ENCODE results near the gene STK4. TPM values are rescaled to one million over a fixed set of nuclear protein-coding genes. Genes with fewer than 3 reads are reported as not detected.

Gene STK4
- polyA plus RNA-seq, 6 donors from 2014 or later: 116 to 199 (median 173) TPM

DNA sequence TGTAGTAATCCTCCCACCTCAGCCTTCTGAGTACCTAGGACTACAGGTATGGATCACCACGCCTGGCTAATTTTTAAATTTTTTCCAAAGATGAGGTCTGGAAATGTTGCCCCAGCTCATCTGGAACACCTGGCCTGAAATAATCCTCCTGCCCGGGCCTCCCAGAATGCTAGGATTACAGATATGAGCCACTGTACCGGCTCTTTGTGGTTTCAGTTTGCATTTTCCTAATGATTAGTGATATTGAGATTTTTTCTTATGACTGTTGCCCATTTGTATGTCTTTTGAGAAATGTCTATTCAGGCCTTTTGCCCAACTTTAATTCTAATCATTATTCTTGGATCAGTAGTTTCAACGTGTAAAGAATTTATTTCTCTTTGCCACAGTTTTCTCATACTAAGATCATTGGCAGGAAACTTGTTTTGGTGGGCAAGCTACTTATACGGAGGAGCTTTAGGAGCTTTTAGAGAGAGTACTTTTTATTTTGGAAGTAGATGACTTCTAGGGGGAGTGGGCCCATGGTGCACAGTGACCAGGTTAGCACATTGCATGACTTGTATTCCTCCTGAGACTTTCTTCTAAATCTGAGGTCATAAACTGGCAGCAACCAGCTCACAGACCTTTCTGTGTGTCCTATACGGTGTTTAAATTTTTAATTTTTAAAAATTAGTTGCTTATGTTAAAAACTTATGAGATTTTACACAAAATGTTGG lies 62.3 kb downstream of the STK4 start:
- H3K4me3 Mint-ChIP-seq: no peak overlapping the region
- no peak for DNase-seq
- H3K4me1 Mint-ChIP-seq: peaks cover 26 to 37% (median 30%) of the 10 kb centered on the region in 3 donors
- H3K9me3 Mint-ChIP-seq: no peaks in the 10 kb centered on the region
- no peak for ATAC-seq (ENCODE audit: low read depth in 2 of 2)
- no peaks in the 10 kb centered on the region for H3K27me3 Mint-ChIP-seq
- H3K36me3 Mint-ChIP-seq: peaks cover 25 to 41% of the 10 kb centered on the region in 2 donors
- peak overlapping the region in 3 of 6 donors; percentile 30 to 75 (median 50) for H3K27ac Mint-ChIP-seq

DNA sequence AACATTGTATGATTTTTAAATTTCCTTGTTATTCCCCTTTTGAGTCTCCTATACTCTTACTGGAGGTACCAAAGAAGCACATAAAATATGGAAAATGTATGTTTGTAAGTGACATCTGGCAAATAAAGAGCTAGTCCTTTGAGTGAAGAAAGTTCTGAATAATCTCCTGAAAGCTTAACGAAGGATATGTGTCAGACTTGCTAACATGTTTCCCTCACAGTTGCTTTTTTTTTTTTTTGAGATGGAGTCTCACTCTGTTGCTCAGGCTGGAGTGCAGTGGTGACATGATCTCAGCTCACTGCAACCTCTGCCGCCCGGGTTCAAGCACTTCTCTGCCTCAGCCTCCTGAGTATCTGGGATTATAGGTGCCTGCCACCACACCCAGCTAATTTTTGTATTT lies 63.6 kb downstream of the STK4 start:
- DNase-seq (no peak), ATAC-seq (ENCODE audit: low read depth in 2 of 2) (no peak)
- peak overlapping the region in 1 of 6 donors; percentile 66 for H3K27ac Mint-ChIP-seq
- no peaks in the 10 kb centered on the region for H3K9me3 Mint-ChIP-seq
- no peaks in the 10 kb centered on the region for H3K27me3 Mint-ChIP-seq
- peaks cover 25 to 39% of the 10 kb centered on the region in 2 donors for H3K36me3 Mint-ChIP-seq
- peak overlapping the region in 1 of 8 donors; percentile 29 for H3K4me3 Mint-ChIP-seq
- peaks cover 29 to 47% (median 37%) of the 10 kb centered on the region in 3 donors for H3K4me1 Mint-ChIP-seq

DNA sequence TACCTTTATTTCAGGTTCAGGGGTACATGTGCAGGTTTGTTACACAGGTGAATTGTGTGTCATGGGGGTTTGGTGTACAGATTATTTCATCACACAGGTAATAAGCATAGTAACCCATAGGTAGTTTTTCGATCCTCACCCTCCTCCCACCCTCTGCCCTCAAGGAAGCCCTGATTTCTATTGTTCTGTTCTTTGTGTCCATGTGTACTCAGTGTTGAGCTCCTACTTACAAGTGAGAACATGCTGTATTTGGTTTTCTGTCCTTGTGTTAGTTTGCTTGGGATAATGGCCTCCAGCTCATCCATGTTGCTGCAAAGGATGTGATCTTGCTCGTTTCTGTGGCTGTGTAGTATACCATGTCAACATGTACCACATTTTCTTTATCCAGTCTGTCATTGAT lies 66.0 kb downstream of the STK4 start:
- H3K36me3 Mint-ChIP-seq: peaks cover 16 to 31% of the 10 kb centered on the region in 2 donors
- no peak overlapping the region for H3K4me3 Mint-ChIP-seq
- no peaks in the 10 kb centered on the region for H3K9me3 Mint-ChIP-seq
- H3K4me1 Mint-ChIP-seq: peaks cover 38 to 52% (median 52%) of the 10 kb centered on the region in 3 donors
- ATAC-seq (ENCODE audit: low read depth in 2 of 2) (no peak), DNase-seq (no peak)
- no peaks in the 10 kb centered on the region for H3K27me3 Mint-ChIP-seq
- H3K27ac Mint-ChIP-seq: peak overlapping the region in 1 of 6 donors; percentile 18

DNA sequence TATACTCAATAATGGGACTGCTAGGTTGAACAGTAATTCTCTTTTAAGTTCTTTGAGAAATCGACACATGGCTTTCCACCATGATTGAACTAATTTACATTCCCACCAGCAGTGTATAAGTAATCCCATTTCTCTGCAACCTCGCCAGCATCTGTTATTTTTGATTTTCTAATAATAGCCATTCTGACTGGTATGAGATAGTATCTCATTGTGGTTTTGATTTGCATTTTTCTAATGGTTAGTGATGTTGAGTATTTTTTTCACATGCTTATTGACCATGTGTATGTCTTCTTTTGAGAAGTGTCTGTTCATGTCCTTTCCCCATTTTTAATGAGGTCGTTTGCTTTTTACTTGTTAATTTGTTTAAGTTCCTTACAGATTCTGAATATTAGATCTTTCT lies 66.5 kb downstream of the STK4 start:
- H3K36me3 Mint-ChIP-seq: peaks cover 11 to 28% of the 10 kb centered on the region in 2 donors
- peak overlapping the region in 4 of 6 donors; percentile 1 to 91 (median 48) for H3K27ac Mint-ChIP-seq
- H3K9me3 Mint-ChIP-seq: no peaks in the 10 kb centered on the region
- H3K27me3 Mint-ChIP-seq: no peaks in the 10 kb centered on the region
- DNase-seq (no peak), ATAC-seq (ENCODE audit: low read depth in 2 of 2) (peak in 1 of 2 donors; percentile 50)
- H3K4me1 Mint-ChIP-seq: peaks cover 34 to 53% (median 52%) of the 10 kb centered on the region in 3 donors
- peak overlapping the region in 1 of 8 donors; percentile 21 for H3K4me3 Mint-ChIP-seq

DNA sequence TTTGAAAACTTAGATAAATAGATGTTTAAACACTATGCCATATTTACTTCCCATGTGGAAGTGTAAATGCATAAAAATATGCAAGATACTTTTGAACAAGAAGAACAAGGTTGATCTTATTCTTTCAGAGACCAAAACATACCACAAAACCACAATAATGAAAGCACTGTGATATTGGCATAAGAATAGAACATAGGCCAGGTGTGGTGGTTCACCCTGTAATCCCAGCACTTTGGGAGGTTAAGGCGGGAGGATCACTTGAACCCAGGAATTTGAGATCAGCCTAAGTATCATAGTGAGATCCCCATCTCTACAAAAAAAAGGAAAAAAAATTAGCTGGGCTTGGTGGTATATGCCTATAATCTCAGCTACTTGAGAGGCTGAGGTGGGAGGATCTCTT lies 68.1 kb downstream of the STK4 start:
- H3K4me3 Mint-ChIP-seq: peak overlapping the region in 1 of 8 donors; percentile 26
- peaks cover 9 to 22% of the 10 kb centered on the region in 2 donors for H3K36me3 Mint-ChIP-seq
- ATAC-seq (ENCODE audit: low read depth in 2 of 2) (no peak), DNase-seq (no peak)
- H3K9me3 Mint-ChIP-seq: no peaks in the 10 kb centered on the region
- peak overlapping the region in 4 of 6 donors; percentile 13 to 72 (median 26) for H3K27ac Mint-ChIP-seq
- no peaks in the 10 kb centered on the region for H3K27me3 Mint-ChIP-seq
- H3K4me1 Mint-ChIP-seq: peaks cover 38 to 53% (median 49%) of the 10 kb centered on the region in 3 donors

DNA sequence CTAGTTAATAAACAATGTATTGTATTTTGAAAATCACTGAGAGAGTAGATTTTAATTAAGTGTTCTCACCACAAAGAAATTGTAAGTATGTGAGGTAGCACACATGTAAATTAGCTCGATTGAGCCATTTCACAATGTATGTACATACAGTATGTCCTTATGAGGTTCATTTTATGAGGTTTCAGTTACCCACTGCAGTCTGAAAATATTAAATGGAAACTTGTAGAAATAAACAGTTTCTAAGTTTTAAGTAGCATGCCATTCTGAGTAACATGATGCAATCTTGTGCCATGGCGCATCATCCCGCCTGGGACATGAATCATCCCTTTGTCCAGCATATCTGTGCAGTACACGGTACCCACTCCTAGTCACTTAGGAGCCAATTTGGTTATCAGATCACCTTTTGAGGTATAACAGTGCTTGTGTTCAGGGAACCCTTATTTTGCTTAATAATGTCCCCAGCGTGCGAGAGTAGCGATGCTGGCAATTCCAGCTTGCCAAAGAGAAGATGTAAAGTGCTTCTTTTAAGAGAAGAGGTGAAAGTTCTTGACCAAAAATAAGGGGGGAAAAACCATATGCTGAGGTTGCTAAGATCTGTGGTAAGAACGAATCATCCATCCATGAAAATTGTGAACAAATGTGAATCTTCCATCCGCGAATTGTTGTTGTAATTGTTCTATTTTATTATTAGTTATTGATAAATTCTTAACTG lies 69.9 kb downstream of the STK4 start:
- Mint-ChIP-seq H3K4me3 (no peak overlapping the region), H3K4me1 (peaks cover 36 to 62% (median 50%) of the 10 kb centered on the region in 3 donors), H3K36me3 (peaks cover 4 to 36% of the 10 kb centered on the region in 2 donors)

DNA sequence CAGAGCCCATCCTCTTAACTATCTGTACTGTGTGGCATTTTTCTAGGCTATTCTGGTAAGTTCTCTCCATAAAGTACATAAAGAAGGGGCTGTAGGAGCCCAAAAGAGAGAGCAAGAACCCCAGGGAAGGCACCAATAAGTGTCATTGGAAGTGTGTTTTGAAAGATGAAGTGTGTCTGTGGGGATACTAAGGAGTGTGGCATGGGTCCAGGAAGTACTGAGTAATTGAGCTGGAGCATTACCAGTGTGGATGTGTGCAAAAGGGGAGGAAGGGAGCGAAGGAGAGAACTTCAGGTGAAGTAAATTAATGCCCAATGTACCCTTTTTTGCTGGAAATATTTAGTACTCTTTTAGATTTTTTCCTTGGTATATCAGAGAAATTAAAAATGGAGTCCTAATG lies 70.7 kb downstream of the STK4 start:
- Mint-ChIP-seq H3K4me1 (peaks cover 37 to 66% (median 47%) of the 10 kb centered on the region in 3 donors), H3K27ac (peak overlapping the region in 5 of 6 donors; percentile 24 to 94 (median 74)), H3K4me3 (no peak overlapping the region), H3K27me3 (no peaks in the 10 kb centered on the region), H3K9me3 (no peaks in the 10 kb centered on the region), H3K36me3 (peaks cover under 1 to 37% of the 10 kb centered on the region in 2 donors)
- no peak for ATAC-seq (ENCODE audit: low read depth in 2 of 2)
- no peak for DNase-seq

More for the DNA sequence above, 69.9 kb downstream of the STK4 start:
- H3K9me3 Mint-ChIP-seq: no peaks in the 10 kb centered on the region
- no peak for DNase-seq
- no peaks in the 10 kb centered on the region for H3K27me3 Mint-ChIP-seq
- no peak for ATAC-seq (ENCODE audit: low read depth in 2 of 2)
- H3K27ac Mint-ChIP-seq: peak overlapping the region in 3 of 6 donors; percentile 54 to 75 (median 56)

DNA sequence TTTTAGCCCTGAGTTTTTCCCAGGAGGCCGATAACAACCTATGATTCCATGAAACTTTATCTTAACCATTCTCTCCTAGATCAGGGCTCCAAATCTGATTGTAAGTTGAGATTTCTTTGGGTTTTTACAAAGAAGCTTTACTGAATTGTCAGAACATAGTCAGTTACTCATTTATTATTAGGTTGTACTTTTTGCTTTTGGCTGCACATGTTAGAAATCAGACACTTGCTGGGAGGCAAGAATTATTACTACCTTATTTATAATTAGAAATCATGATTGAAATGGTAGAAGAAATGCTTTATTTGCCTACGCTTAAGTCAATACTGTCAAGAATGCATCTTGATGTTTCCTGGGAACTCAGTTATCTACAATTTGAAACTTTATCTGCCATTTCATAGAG lies 71.3 kb downstream of the STK4 start:
- ATAC-seq (ENCODE audit: low read depth in 2 of 2) (no peak), DNase-seq (no peak)
- no peak overlapping the region for H3K4me3 Mint-ChIP-seq
- H3K9me3 Mint-ChIP-seq: no peaks in the 10 kb centered on the region
- H3K27me3 Mint-ChIP-seq: no peaks in the 10 kb centered on the region
- peak overlapping the region in 5 of 6 donors; percentile 23 to 74 (median 47) for H3K27ac Mint-ChIP-seq
- peaks cover 37 to 66% (median 42%) of the 10 kb centered on the region in 3 donors for H3K4me1 Mint-ChIP-seq
- peaks cover 6 to 31% of the 10 kb centered on the region in 2 donors for H3K36me3 Mint-ChIP-seq

DNA sequence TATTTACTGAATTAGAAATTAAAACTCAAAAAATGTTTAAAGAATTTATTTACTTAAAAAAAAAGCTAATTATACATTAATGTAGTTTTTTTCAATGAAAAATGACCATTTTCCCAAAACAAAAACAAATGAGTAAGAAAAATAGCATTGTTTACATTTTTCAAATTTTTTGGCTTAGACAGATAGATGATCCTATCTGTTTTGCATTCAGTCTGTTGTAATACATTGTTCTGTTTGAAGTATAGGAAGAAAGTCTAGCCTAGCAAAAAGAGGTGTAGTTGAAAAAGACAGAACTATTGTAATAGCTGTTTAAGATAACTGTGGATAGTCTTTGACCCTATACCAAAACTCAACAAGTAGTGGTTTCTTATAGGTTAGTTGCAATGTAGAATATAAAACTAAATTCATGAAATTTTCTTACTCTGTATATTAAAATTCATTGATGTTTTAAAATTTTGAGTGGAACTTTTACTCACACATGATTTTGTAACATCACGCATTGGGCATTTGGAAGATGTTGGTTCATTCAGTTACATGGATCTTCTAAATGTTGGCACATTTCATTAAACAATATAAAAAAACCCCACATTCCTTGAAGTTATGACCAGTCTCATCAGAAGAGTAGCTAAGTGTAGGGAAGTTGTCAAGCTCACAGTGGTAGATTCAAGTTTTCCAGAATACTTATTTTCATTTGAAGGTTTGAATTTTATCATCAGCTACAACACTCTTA lies 72.6 kb downstream of the STK4 start:
- peak overlapping the region; percentile 5 to 74 (median 60) for H3K27ac Mint-ChIP-seq
- peaks cover 17 to 28% of the 10 kb centered on the region in 2 donors for H3K36me3 Mint-ChIP-seq
- no peaks in the 10 kb centered on the region for H3K9me3 Mint-ChIP-seq
- DNase-seq (no peak), ATAC-seq (ENCODE audit: low read depth in 2 of 2) (no peak)
- H3K27me3 Mint-ChIP-seq: no peaks in the 10 kb centered on the region
- no peak overlapping the region for H3K4me3 Mint-ChIP-seq
- H3K4me1 Mint-ChIP-seq: peaks cover 32 to 59% (median 37%) of the 10 kb centered on the region in 3 donors

DNA sequence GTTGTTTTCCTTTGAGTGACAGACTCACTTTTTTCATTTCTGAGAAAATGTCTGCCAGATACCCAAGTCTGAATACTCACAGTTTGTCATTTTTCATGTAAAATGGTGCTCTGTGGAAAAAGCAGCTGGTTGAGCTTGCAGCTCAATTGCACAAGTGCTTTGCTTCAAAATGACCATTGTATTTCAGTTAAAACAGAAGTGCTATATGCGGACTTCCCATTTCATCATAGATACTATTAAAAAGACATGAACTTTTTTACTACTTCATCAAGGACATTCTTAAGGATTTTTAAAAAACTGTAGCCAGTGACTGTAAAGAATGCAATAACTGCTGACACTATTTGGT lies 73.1 kb downstream of the STK4 start:
- Mint-ChIP-seq H3K4me3 (no peak overlapping the region), H3K27ac (peak overlapping the region in 4 of 6 donors; percentile 11 to 74 (median 38)), H3K27me3 (no peaks in the 10 kb centered on the region), H3K9me3 (no peaks in the 10 kb centered on the region), H3K4me1 (peaks cover 35 to 59% (median 41%) of the 10 kb centered on the region in 3 donors), H3K36me3 (peaks cover 21 to 31% of the 10 kb centered on the region in 2 donors)
- ATAC-seq (ENCODE audit: low read depth in 2 of 2): no peak
- no peak for DNase-seq

DNA sequence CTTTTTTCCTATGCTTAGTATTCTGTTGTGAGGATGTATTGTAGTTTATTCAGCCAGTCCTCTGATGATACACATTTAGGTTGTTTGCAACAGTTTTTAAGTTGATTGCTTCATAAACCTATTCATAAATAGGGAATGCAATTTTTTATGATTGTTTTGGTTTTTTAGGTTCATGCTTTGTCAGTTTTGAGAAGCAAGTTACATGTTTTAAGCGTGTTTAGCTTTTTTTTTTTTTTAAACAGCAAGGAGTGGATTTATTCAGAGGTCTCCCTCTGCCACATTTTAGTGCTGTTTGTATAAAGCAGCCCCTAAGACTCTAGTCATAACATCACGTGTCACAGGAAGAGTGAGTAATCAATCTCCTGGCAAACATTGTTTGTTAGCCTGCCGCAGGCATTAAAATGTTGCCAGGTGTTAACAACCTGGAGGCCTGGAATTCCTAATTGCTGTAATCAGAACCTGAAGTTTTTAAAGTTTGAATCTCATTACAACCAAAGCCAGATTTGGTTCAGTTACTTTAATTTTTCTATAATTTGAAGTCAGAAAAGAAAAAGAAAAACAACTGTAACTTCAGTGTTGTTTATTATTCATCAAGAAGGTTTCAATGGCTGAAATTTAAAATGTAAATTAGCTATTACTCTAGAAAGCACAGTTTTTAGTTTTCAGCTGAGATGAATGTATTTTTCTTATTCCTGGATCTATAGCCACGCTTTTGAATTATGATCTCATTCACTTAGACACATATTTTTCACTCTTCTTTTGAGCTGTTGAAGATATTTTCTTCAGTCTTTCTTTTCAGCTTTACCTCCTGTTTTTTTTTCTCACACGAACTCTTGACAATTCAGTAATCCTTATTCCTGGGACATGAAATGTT lies 75.4 kb downstream of the STK4 start:
- Mint-ChIP-seq H3K9me3 (no peaks in the 10 kb centered on the region), H3K4me3 (no peak overlapping the region), H3K4me1 (peaks cover 27 to 57% (median 39%) of the 10 kb centered on the region in 3 donors), H3K36me3 (peaks cover 21 to 31% of the 10 kb centered on the region in 2 donors), H3K27ac (peak overlapping the region; percentile 66 to 93 (median 88)), H3K27me3 (no peaks in the 10 kb centered on the region)
- ATAC-seq (ENCODE audit: low read depth in 2 of 2) (peak; percentile 36 to 65), DNase-seq (no peak)

DNA sequence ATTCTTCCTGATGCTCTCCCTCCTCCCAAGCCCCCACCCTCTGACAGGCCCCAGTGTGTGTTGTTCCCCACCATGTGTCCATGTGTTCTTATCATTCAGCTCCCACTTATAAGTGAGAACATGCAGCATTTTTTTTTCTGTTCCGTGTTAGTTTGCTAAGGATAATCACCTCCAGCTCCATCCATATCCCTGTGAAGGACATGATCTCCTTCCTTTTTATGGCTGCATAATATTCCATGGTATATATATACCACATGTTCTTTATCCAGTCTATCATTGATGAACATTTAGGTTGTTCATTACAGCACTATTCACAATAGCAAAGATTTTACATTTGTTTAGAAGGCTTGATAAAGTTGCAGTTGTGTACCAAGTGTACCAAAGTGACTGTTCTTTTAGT lies 76.7 kb downstream of the STK4 start:
- Mint-ChIP-seq H3K4me1 (peaks cover 29 to 54% (median 40%) of the 10 kb centered on the region in 3 donors), H3K4me3 (no peak overlapping the region), H3K27ac (peak overlapping the region in 4 of 6 donors; percentile 20 to 86 (median 52)), H3K36me3 (peaks cover 21 to 28% of the 10 kb centered on the region in 2 donors), H3K27me3 (no peaks in the 10 kb centered on the region), H3K9me3 (no peaks in the 10 kb centered on the region)
- ATAC-seq (ENCODE audit: low read depth in 2 of 2) (no peak), DNase-seq (no peak)

All from naive B cell (primary cell).